Progenitor cell of endocrine pancreas (in vitro differentiated cells): ENCODE data around the gene TMEM222. TPM values are rescaled to one million over a fixed set of nuclear protein-coding genes. Genes with fewer than 3 reads are reported as not detected.

Source experiments
- DNase-seq: peaks from one replicate; pipeline ENCODE4 v3.0.0; 2021; ENCODE audit warnings: low spot score; ENCODE audit not compliant: unreplicated experiment
- H3K27ac Mint-ChIP-seq: 2 replicates; pipeline ENCODE4 v1.8.0; 2021; ENCODE audit warnings: mild to moderate bottlenecking, moderate library complexity, mixed read lengths
- H3K27me3 Mint-ChIP-seq: 2 replicates; pipeline ENCODE4 v1.8.0; 2021; ENCODE audit warnings: mixed read lengths
- H3K36me3 Mint-ChIP-seq: 2 replicates; pipeline ENCODE4 v1.8.0; 2022; ENCODE audit warnings: mixed read lengths; ENCODE audit not compliant: insufficient read depth
- H3K4me1 Mint-ChIP-seq: 2 replicates; pipeline ENCODE4 v1.8.0; 2021; ENCODE audit warnings: low read depth, mixed read lengths
- H3K4me3 Mint-ChIP-seq: 2 replicates; pipeline ENCODE4 v1.8.0; 2021; ENCODE audit warnings: low read depth, mild to moderate bottlenecking, moderate library complexity, mixed read lengths
- H3K9me3 Mint-ChIP-seq: 2 replicates; pipeline ENCODE4 v1.8.0; 2021; ENCODE audit warnings: low read depth, mixed read lengths
- total RNA-seq: library from RNA; stranded (reverse); gene quantifications from 2 replicates; pipeline ENCODE4 v1.2.1, GENCODE V29; 2021
- TF ChIP-seq, protein P1 (sequence below): fragments of 200-600 bp; sonication (generic); IDR thresholded peaks from one replicate; pipeline ENCODE4 v1.5.0; 2021; ENCODE audit warnings: antibody characterized with exemption, mild to moderate bottlenecking; ENCODE audit not compliant: unreplicated experiment

Gene TMEM222
- total RNA-seq, 1 donor from 2014 or later = 37.1 TPM

DNA sequence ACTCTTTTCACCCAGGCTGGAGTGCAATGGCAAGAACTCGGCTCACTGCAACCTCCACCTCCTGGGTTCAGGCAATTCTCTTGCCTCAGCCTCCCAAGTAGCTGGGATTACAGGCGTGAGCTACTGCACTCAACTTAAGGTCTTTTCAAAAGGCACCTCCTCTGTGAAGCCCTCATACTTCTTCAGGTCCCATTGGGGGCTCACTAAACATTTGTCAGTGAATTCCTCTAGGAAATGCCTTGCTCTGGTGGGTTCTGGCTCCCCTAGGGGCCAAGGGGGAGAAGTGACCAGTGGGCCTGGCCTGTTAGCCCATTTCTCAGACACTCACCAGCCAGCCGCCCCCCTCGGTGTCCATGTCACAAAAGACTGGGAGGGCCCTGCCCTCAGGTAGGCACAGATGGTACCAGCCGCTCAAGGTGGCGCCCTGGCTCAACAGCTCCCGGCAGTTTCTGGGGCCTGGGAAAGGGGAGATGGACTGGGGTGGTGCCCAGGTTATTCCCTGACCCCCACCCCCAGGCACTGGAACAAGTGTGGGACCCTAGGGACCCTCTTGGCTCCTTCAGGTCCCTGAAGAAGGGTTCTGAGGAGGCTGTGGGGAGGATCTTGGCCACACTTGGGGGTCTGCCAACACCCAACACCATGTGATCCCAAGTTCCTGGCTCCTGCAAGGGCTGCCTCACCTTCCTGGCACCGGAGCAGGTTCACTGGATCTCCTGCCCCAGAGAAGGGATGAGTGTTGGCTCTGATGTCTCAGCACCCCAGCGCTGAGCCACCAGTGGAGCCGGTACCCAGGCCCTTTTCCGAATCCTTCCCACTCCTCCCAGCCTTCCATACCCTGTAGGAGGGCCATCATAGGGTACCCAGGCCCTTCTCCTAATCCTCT lies 51.1 kb downstream of the TMEM222 start:
- Mint-ChIP-seq H3K27ac (no peak overlapping the region), H3K9me3 (no peaks in the 10 kb centered on the region), H3K36me3 (no peaks in the 10 kb centered on the region), H3K27me3 (peaks cover 20% of the 10 kb centered on the region), H3K4me3 (no peak overlapping the region), H3K4me1 (no peaks in the 10 kb centered on the region)
- DNase-seq = no peak
- TF ChIP-seq, protein P1, sequence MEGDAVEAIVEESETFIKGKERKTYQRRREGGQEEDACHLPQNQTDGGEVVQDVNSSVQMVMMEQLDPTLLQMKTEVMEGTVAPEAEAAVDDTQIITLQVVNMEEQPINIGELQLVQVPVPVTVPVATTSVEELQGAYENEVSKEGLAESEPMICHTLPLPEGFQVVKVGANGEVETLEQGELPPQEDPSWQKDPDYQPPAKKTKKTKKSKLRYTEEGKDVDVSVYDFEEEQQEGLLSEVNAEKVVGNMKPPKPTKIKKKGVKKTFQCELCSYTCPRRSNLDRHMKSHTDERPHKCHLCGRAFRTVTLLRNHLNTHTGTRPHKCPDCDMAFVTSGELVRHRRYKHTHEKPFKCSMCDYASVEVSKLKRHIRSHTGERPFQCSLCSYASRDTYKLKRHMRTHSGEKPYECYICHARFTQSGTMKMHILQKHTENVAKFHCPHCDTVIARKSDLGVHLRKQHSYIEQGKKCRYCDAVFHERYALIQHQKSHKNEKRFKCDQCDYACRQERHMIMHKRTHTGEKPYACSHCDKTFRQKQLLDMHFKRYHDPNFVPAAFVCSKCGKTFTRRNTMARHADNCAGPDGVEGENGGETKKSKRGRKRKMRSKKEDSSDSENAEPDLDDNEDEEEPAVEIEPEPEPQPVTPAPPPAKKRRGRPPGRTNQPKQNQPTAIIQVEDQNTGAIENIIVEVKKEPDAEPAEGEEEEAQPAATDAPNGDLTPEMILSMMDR = peak; percentile 41

DNA sequence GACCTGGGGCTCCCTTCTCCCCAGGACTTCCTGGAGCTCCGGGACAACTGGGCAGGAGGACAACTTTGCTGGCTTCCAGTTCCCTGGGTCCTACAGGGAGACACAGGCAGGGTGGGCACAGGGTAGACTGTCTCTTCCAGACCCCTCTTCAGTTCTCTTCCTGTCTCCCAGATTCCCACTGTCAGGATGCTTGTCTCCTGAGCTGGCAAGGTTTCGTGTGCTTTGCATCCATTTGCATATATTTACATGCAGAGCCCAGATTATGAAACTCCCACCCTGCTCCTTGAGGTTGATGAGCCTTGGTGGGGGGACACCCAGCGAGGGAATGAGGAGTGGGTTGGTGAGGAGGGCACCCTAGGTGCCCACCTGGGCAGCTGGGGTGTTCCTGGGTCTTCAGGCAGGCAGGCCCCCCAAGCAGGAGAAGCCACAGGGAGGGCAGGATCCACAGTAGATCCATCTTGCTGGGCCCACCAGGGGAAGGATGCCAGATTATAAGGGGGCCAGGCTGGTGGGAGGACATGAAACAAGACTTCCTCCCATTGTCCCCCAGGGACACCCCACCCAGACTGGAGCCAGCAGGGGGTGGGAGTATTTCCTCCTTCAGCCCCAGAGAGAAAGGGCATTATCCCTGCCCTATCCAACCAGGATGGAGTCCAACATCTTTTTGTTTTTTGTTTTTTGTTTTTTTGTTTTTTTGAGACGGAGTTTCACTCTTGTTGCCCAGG lies 52.6 kb downstream of the TMEM222 start, which contains the start of gene FCN3:
TSS of gene FCN3 (minus strand) at position 463 of the 725 bp plus-strand sequence. CDS start at position 457, 6 bp downstream.
- Mint-ChIP-seq H3K9me3 (no peaks in the 10 kb centered on the region), H3K27me3 (peaks cover 15% of the 10 kb centered on the region), H3K4me1 (no peaks in the 10 kb centered on the region), H3K36me3 (no peaks in the 10 kb centered on the region), H3K27ac (no peak within 1 kb of the TSS), H3K4me3 (no peak within 1 kb of the TSS)
- TF ChIP-seq, protein P1 = no peak
- DNase-seq = no peak

DNA sequence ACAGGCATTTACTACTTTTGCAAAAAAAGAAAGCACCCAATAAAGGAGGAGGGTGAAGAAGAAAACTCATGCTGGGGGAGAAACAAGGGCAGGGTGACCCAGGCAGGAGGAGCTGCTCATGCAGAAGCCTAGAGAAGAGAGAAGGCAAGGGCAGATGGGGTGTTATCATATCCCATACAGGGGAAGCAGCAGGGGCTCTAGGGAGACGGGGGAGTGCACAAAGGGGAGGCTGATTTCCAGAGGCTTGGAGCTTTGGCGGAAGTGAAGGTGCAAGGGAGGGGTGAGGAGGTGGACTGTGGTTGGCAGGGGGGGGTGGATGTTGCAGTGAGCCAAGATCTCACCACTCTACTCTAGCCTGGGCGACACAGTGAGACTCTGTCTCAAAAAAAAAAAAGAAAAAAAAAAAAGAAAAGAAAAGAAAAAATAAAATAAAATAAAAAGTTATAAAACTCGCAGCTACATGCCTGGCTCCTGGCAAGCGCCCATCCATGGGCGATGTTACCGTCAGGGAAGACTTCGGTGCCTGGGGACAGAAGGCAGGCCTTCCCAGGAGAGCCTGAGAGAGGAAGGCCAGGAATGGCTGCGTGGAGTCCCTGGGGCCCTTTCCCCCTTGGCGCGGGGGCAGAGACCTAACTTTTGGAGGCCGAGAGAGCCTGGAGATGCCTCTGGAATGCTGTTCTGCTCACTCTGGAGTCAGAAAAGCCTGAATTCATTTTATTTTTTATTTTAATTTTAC lies 56.0 kb downstream of the TMEM222 start:
- Mint-ChIP-seq H3K27me3 (peaks cover 30% of the 10 kb centered on the region), H3K4me3 (no peak overlapping the region), H3K27ac (no peak overlapping the region), H3K36me3 (no peaks in the 10 kb centered on the region), H3K4me1 (no peaks in the 10 kb centered on the region), H3K9me3 (no peaks in the 10 kb centered on the region)
- no peak for DNase-seq
- TF ChIP-seq, protein P1 = no peak

DNA sequence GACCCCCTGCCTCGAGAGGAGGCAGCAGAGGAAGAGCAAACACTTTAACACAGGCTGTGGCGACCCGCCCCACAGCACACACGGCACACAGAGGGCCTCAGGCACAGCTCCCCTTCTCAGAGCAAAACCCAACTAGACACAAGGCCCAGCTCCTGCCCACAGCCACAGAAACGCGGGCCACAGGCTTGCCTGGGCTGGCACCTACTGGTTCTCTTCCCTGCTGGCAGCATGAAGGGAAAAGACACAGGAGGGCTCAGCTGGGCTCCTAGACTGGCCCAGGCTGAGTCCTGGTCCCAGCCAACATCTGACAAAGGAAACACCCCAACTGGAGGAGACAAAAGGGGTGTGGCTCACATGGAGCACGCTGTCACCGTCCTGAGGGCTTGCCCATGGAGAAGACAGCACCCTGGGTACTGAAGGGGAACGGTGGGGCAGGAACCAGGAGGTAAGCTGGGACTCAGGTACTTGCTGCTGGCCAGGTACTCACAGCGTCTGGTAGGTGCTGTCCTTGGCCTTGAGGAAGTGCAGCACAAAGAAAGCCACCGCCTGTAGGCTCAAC lies 57.7 kb downstream of the TMEM222 start:
- no peak overlapping the region for H3K4me3 Mint-ChIP-seq
- H3K4me1 Mint-ChIP-seq = no peaks in the 10 kb centered on the region
- no peak overlapping the region for H3K27ac Mint-ChIP-seq
- no peaks in the 10 kb centered on the region for H3K36me3 Mint-ChIP-seq
- peaks cover 27% of the 10 kb centered on the region for H3K27me3 Mint-ChIP-seq
- TF ChIP-seq, protein P1 = no peak
- DNase-seq = no peak
- no peaks in the 10 kb centered on the region for H3K9me3 Mint-ChIP-seq

DNA sequence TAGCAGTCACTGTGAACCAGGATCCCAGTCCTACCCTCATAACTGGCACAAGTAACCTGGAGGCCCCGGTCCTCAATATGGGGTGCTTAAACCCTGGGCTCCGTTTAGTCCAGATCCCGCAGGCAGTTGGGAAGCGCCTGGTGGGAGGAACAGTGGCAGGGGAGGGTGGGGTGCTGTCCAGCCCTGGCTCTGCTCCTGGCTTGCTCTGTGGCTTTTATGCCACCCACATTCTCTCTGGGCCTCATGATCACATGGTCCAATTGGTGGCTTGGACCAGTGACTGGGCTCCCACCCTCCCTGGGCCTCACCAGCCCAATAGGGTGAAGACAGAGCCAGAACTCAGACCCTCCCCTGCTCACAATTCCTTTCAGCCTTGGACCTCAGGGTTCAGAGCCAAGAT lies 58.3 kb downstream of the TMEM222 start:
- no peak overlapping the region for H3K27ac Mint-ChIP-seq
- no peak for DNase-seq
- H3K4me3 Mint-ChIP-seq = no peak overlapping the region
- no peaks in the 10 kb centered on the region for H3K36me3 Mint-ChIP-seq
- no peaks in the 10 kb centered on the region for H3K4me1 Mint-ChIP-seq
- TF ChIP-seq, protein P1 = no peak
- no peaks in the 10 kb centered on the region for H3K9me3 Mint-ChIP-seq
- peaks cover 26% of the 10 kb centered on the region for H3K27me3 Mint-ChIP-seq
